GM18508 (cell line): ENCODE results near the gene RAD51C.
"Not testable (repeated sequence)": the region's sequence is repeated elsewhere in the genome, so short reads cannot be mapped to it uniquely, and the experiment has no call there.

ENCODE experiments used
- ATAC-seq: cut with Tn5 transposase; IDR thresholded peaks from one replicate; pipeline ENCODE4 v1.9.1; 2021; ENCODE audit warnings: moderate number of reproducible peaks; ENCODE audit not compliant: insufficient read depth, unreplicated experiment

Gene RAD51C

DNA sequence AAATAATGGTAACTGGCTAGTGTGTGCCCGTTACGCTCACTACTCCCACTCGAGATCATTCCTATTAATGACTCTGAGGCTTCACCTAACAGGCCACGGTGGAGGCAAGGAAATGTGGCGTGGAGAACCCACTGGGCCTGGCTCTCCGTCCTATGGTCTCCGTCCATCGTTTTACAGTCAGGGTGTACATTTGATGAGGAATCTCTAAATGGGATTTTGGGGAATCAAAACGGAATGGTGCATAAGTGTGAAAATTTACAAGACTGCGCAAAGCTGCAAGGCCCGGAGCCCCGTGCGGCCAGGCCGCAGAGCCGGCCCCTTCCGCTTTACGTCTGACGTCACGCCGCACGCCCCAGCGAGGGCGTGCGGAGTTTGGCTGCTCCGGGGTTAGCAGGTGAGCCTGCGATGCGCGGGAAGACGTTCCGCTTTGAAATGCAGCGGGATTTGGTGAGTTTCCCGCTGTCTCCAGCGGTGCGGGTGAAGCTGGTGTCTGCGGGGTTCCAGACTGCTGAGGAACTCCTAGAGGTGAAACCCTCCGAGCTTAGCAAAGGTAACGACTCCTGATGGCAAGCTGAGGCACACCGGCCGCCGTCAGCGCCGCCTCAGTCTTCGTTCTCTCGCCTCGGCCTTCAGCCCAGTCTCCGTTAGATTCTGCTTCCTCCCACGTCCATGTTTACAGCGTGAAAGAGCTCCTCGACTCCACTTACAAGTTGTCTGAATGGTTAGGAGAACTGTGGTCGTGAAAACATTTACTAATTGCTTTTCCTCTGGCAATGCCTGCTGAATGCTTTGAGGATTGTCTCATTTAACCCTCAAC, at the start of gene RAD51C:
RAD51C (plus strand) TSS at position 364 of the 817 bp plus-strand sequence; CDS start at position 406, 42 bp downstream.
- no peak for ATAC-seq

DNA sequence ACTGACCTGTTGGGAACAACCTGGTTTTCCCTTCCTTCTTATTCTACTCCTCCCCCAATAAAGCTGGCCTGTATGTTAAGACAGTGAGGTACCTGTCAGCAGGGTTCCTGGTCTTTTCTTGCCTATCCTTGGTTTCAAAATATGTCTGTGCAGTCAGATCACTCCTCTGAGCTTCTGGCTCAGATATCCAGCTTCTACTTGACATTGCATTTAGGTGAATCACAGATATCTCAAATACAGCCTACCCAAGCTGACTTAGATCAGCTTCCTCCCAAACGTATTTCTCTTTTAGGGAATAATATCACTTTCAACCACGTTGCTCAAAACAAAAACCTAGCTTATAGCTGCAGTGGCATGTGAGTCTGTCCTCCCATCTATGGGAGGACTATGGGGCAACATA, 49.3 kb upstream of the RAD51C start:
- ATAC-seq: no peak

- ATAC-seq: no peak
Measured at GRCh38 chr17:58648236-58648635, 44.2 kb upstream of the RAD51C start.

DNA sequence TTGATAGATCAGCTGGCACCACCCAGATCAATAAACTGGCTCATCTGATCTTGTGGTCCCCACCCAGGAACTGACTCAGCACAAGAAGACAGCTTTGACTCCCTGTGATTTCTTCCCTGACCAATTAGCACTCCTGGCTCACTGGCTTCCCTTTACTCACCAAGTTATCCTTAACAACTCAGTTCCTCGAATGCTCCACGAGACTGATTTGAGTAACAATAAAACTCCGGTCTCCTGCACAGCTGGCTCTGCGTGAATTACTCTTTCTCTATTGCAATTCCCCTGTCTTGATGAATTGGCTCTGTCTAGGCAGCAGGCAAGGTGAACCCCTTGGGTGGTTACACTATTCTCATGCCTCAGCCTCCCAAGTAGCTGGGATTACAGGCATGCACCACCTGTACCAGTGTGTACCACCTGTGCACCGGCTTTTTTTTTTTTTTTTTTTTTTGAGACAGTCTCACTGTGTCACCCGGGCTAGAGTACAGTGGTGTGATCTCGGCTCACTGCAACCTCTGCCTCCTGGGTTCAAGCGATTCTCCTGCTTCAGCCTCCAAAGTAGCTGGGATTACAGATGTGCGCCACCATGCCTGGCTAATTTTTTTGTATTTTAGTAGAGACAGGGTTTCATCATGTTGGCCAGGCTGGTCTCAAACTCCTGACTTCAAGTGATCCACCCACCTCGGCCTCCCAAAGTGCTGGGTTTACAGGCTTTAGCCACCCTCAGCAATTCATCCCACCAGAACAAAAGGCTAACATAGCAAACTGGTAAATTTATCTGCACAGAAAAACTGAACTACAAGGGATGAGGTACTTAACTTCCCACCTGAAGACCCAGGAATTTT, 34.2 kb upstream of the RAD51C start:
- ATAC-seq: not testable (repeated sequence)

DNA sequence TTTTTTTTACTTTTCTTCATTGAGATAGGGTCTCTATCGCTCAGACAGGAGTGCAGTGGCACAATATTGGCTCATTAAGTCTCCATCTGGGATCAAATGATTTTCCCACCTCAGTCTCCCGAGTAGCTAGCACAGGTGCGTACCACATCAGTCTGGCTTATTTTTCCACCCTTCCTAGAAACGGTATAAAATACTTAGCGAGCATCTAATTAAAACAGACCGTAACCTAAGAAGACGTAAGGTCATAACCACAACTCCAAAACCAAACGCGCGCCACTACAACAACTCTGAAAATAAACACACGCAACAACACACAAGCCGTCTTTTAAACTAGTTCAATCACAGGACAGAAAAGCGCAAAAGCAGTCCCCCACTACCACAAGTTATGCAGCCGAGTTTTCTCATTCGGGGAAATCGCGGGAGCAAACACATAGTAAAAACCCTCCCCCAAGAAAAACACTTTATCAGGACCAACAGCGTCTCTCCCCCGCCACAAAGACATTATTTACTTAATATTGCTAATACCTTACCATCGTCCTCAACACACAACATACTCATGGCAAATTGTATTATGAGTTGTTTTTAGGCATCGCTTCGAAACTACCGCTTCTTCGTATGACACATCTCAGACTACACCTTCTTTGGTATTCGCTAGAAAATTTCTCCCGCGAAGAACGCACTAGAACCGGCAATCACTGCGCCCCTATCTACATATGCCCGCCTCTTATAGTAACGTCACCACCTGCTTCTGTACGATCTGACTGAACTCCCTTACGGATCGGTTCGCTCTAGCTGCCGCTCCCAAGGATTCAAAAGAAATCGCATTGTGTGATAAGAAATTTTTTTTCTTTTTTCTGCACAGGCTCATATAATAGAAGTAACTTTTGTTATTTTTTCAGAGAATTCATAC, 33.3 kb upstream of the RAD51C start:
- peak; percentile 52 for ATAC-seq

DNA sequence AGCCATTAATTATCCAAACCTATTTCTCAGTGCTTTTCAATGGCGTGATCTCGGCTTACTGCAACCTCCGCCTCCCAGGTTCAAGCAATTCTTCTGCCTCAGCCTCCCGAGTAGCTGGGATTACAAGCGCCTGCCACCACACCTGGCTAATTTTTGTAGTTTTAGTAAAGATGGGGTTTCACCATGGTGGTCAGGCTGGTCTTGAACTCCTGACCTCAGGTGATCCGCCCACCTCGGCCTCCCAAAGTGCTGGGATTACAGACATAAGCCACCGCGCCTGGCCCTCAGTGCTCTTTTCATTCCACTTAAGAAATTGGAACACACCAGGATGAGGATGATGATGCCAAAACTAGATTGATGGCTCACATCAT, 32.7 kb upstream of the RAD51C start:
- ATAC-seq: not testable (repeated sequence)

- ATAC-seq: no peak
Measured at GRCh38 chr17:58660621-58661020, 31.8 kb upstream of the RAD51C start.

- no peak for ATAC-seq
Measured at GRCh38 chr17:58661499-58661898, 30.9 kb upstream of the RAD51C start.

DNA sequence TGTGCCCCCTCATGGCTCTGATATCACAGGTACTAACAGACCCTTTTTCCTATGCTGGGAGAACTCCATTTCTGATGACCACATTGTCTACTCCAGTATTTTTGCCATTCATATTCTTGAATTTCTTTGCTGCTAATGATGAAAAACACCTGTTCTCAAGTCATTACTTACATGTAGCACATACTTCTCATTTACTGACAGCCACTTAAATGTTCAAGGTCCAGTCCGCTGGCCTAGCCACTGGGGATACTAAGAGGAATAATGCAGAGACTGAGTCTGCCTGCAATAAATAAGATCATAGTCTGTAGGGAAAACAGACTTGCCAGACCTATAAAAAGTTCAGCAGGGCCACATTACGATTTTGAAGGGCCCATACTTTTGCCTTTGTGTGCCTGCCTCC, 28.1 kb upstream of the RAD51C start:
- no peak for ATAC-seq

DNA sequence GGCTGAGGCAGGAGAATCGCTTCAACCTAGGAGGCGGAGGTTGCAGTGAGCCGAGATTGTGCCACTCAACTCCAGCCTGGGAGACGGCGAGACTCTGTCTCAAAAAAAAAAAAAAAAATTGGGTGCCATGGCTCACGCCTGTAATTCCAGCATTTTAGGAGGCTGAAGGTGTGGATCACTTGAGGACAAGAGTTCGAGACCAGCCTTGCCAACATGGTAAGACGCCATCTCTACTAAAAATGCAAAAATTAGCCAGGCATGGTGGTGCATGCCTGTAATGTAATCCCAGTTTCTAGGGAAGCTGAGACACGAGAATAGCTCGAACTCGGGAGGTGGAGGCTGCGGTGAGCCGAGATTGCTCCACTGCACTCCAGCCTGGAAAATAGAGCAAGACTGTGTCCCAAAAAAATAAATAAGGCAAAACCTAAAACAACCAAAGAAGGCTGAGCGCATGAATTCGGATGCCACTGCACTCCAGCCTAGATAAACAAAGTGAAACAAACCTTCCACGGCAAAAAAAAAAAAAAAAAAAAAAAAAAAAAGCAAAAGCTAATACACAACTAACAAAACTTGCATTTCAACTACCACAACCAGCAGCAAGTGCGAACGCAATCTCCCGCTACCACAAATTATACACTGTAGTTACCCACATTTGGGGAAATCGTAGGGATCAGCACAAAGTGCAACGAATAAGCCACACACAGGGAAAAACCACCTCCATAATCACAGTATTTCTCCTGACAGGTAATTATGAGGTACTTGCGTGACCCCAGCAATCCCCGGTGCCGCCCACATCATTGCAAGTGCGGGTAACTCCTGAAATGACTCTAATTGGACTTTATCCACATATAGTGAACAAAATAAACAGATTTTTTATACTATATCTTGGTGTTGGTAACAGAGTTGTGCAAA, 26.2 kb upstream of the RAD51C start:
- no peak for ATAC-seq

GRCh38 chr17:58666858-58667267, 25.5 kb upstream of the RAD51C start:
- ATAC-seq: no peak

- no peak for ATAC-seq
Measured at GRCh38 chr17:58667934-58668597, 24.3 kb upstream of the RAD51C start.

- no peak for ATAC-seq
Measured at GRCh38 chr17:58668598-58668935, 23.8 kb upstream of the RAD51C start.

GRCh38 chr17:58669853-58670252, 22.5 kb upstream of the RAD51C start:
- ATAC-seq: no peak

DNA sequence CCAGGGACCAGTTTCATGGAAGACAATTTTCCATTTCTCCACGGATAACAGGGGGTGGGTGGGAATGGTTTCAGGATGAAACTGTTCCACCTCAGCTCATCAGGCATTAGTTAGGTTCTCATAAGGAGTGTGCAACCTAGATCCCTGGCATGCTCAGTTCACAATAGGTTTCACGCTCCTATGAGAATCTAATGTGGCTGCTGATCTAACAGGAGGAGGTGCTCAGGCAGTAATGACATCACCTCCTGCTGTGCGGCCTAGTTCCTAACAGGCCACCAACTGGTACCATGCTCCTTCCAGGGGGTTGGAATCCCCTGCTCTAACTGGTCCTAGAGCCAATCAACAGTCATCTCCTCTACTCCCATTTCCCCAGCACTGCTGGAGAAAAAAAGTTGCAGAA, 20.4 kb upstream of the RAD51C start:
- no peak for ATAC-seq

GRCh38 chr17:58677194-58677880, 15.1 kb upstream of the RAD51C start:
- ATAC-seq: no peak

GRCh38 chr17:58678287-58678686, 14.1 kb upstream of the RAD51C start:
- ATAC-seq: not testable (repeated sequence)

DNA sequence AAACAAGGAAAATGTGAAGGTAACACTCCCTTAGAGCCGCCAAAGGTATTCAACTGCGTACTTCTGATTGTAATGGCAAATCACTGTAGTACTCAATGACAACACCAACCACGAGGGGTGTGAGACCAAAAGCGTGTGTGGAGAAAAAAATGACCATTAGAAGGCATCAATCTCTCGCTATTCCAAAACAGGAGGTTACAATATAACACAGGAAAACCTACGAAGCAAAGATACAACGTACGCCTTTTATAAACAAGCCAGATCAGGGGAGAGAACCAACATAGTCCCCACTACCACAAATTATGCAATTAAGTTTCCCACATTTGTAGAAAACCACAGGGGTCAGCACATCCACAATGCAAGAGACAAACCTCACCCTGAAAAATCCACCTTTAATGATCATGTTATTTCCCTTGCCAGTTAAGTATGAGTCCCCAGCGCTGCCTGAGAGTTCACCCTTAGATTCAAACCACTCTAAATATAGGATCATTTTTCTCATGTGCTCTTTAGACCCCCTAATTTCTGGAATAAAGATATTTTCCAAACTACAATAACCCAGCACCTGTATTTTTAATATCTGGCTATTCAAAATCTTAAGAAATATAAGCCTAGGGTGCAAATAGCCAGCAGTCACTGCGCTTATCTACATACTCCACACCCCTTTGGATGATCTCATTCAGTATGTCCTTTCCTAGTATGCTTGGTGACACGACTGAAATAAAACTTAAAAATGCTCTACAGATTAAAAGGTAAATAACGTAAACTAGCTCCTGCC, 13.0 kb upstream of the RAD51C start:
- no peak for ATAC-seq
